H1 (cell line): ENCODE data around the gene PRRG2. TPM values are rescaled to one million over a fixed set of nuclear protein-coding genes. Genes with fewer than 3 reads are reported as not detected.

ENCODE experiments used
- polyA plus RNA-seq, 7 experiments: library from polyadenylated mRNA; depleted of rRNA in 3 of 7; stranded (reverse) in 5 of 7; unstranded in 2 of 7; fragments of >200 nt in 5 of 7; fragments of 200-250 nt in 2 of 7; gene quantifications; 1 replicate in 5 of 7; 2 replicates in 1 of 7; 4 replicates in 1 of 7; pipeline versions ENCODE4 v1.2.1 to v1.2.3, GENCODE V29; 2011 to 2013; ENCODE audit warnings: missing spikeins in 2 of 7, mixed read lengths in 2 of 7
- total RNA-seq: library from RNA; stranded (reverse); fragmentation: NEBNext Ultra II Directional; extraction: Animal tissue kit (Norgen Biotek cat#: 25700); gene quantifications from 2 replicates; pipeline ENCODE4 v1.2.1, GENCODE V29; 2021
- TF ChIP-seq, protein P1 (sequence below): IDR thresholded peaks from 2 replicates; pipeline ENCODE4 v1.6.1; 2012; ENCODE audit warnings: low read length, inconsistent platforms

Gene PRRG2
- total and polyA plus RNA-seq, 2 of the 8 experiments (the other 6 are each of a cell fraction or from before 2014, with no cell fraction given) = 4.1 to 5.6 TPM

DNA sequence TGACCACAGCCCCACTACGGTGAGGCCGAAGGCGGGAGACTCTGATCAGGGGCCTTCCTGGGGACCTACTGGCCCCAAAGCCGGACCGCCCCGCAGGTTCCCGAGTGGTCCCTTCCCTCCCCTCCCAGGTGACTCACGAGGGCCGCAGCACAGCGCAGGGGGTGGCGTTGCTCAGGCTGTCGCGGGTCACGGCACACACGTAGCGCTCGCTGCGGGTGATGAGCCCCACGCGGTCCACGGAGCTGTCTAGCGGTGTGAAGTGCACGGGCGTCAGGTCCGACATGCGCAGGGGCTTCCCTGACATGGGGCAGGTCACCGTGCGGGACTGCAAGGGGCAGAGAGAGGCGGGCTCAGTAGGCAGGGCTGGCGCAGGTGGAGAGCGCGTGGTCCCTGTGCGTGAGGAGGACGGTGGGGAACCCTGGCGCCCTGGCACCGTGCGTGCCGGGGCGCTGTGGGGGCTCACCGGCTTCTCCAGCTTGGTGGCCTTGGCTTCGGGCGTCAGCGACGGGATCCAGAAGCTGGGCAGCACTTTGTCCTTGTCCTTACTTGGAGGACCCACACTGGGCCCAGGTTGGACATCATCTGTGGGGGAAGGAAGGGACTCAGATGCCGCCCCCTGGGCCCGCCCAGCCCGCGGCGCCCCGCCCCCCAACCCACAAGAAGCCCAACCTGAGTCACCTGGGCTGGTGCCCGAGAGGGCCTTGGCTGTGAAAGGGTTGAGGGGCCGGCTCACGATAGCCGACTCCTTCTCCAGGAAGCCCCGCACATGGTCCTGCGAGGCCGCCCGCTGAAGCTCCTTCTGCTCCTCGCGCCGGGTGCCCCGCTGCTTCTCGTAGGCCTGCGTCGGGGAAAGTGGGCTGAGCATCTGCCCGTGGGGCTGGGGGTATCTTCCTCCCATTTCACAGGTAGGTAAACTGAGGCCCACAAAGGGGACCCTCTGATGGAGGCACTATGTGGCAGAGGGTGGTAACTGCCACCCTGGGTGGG is 24.4 kb upstream of the PRRG2 start (continued):
- TF ChIP-seq, protein P1, sequence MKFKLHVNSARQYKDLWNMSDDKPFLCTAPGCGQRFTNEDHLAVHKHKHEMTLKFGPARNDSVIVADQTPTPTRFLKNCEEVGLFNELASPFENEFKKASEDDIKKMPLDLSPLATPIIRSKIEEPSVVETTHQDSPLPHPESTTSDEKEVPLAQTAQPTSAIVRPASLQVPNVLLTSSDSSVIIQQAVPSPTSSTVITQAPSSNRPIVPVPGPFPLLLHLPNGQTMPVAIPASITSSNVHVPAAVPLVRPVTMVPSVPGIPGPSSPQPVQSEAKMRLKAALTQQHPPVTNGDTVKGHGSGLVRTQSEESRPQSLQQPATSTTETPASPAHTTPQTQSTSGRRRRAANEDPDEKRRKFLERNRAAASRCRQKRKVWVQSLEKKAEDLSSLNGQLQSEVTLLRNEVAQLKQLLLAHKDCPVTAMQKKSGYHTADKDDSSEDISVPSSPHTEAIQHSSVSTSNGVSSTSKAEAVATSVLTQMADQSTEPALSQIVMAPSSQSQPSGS = no peak
